B cell (primary cell): ENCODE measurements around the gene TBC1D25. TPM values are rescaled to one million over a fixed set of nuclear protein-coding genes. Genes with fewer than 3 reads are reported as not detected.
"Not testable (repeated sequence)": the region's sequence is repeated elsewhere in the genome, so short reads cannot be mapped to it uniquely, and the experiment has no call there.

ENCODE experiments used
- ATAC-seq: fragments of 200-7000 bp; cut with Tn5 transposase; one replicate; pipeline ENCODE4 v1.10.0; 2021; ENCODE audit warnings: low read depth, mild to moderate bottlenecking, moderate number of reproducible peaks, moderate library complexity
- CTCF ChIA-PET: fragments of 350-600 bp; sonication (Branson Sonifier 250); formaldehyde crosslinking; loops from one replicate; lab custom pipeline; 2021; ENCODE audit warnings: antibody characterized with exemption, inconsistent platforms; lab: Charles Lee
- POLR2A ChIA-PET: fragments of 350-600 bp; sonication (Branson Sonifier 250); formaldehyde crosslinking; loops from one replicate; lab custom pipeline; 2021; ENCODE audit warnings: antibody characterized with exemption; lab: Charles Lee
- DNase-seq: peaks from one replicate; pipeline ENCODE4 v3.0.0; 2013
- H2AFZ ChIP-seq: 2 replicates; pipeline ENCODE4 v1.6.1; 2012; ENCODE audit warnings: mild to moderate bottlenecking, low read depth, low read length; ENCODE audit not compliant: insufficient read depth, poor library complexity, severe bottlenecking
- H3K27ac ChIP-seq, 2 donors: 1 replicate in 1 of 2; 2 replicates in 1 of 2; pipeline ENCODE4 v1.5.1; 2012 to 2013; ENCODE audit warnings: low read length in 2 of 2, mild to moderate bottlenecking in 2 of 2, moderate library complexity in 1 of 2
- H3K27me3 ChIP-seq, 4 experiments: fragments of 200-600 bp in 1 of 4; sonication (generic) in 1 of 4; replicated peaks in 1 of 4; 1 replicate in 2 of 4; 2 replicates in 2 of 4; pipeline versions ENCODE4 v1.6.1 to v1.7.0; 2013 to 2016; ENCODE audit warnings: low read length in 3 of 4, mild to moderate bottlenecking in 2 of 4, mixed read lengths in 1 of 4, moderate library complexity in 1 of 4; ENCODE audit not compliant: insufficient read depth in 4 of 4, control insufficient read depth in 3 of 4; ENCODE audit errors: control extremely low read depth in 1 of 4
- H3K36me3 ChIP-seq, 2 experiments: replicated peaks in 1 of 2; 1 replicate in 1 of 2; 2 replicates in 1 of 2; pipeline versions ENCODE4 v1.6.1 to v1.7.1; 2013; ENCODE audit warnings: low read length in 1 of 2; ENCODE audit not compliant: insufficient read depth in 2 of 2, control insufficient read depth in 1 of 2; ENCODE audit errors: control extremely low read depth in 1 of 2, extremely low read depth in 1 of 2
- H3K4me1 ChIP-seq, 2 donors: fragments of 200-600 bp in 1 of 2; sonication (generic) in 1 of 2; 1 replicate in 1 of 2; 2 replicates in 1 of 2; pipeline versions ENCODE4 v1.5.1 to v1.6.1; 2013 to 2017; ENCODE audit warnings: low read length in 2 of 2; ENCODE audit not compliant: control insufficient read depth in 2 of 2, insufficient read depth in 2 of 2
- H3K4me2 ChIP-seq: replicated peaks from 2 replicates; pipeline ENCODE3; 2012; ENCODE audit warnings: mild to moderate bottlenecking, low read depth, low read length; ENCODE audit not compliant: poor library complexity, severe bottlenecking
- H3K4me3 ChIP-seq, 5 experiments: fragments of 200-600 bp in 1 of 5; sonication (generic) in 1 of 5; 1 replicate in 3 of 5; 2 replicates in 2 of 5; pipeline versions ENCODE4 v1.5.1 to v1.7.0; 2011 to 2016; ENCODE audit warnings: low read length in 4 of 5, mild to moderate bottlenecking in 4 of 5, low read depth in 2 of 5, control low read depth in 1 of 5, moderate library complexity in 1 of 5; ENCODE audit not compliant: insufficient read depth in 1 of 5; ENCODE audit errors: control extremely low read depth in 1 of 5, extremely low read depth in 1 of 5
- H3K79me2 ChIP-seq: fragments of 200-600 bp; sonication (generic); one replicate; pipeline ENCODE4 v1.6.0; 2016; ENCODE audit warnings: low read length; ENCODE audit not compliant: control insufficient read depth, insufficient read depth
- H3K9ac ChIP-seq: fragments of 200-600 bp; sonication (generic); 2 replicates; pipeline ENCODE4 v1.6.1; 2017; ENCODE audit warnings: mild to moderate bottlenecking, low read length, moderate library complexity
- H3K9me3 ChIP-seq, 3 donors: one replicate each; pipeline versions ENCODE4 v1.6.1 to v1.7.1; 2013; ENCODE audit warnings: low read length in 2 of 3; ENCODE audit not compliant: control insufficient read depth in 2 of 3, insufficient read depth in 1 of 3; ENCODE audit errors: control extremely low read depth in 1 of 3
- H4K20me1 ChIP-seq: 2 replicates; pipeline ENCODE4 v1.6.0; 2012; ENCODE audit warnings: mild to moderate bottlenecking, low read length; ENCODE audit not compliant: insufficient read depth, control insufficient read depth, poor library complexity, severe bottlenecking
- H3K27ac Mint-ChIP-seq: one replicate; pipeline ENCODE4 v1.8.0; 2021; ENCODE audit warnings: mixed read lengths
- H3K27me3 Mint-ChIP-seq: one replicate; pipeline ENCODE4 v1.8.0; 2021; ENCODE audit warnings: mixed read lengths
- H3K4me1 Mint-ChIP-seq: one replicate; pipeline ENCODE4 v1.8.0; 2021; ENCODE audit warnings: mixed read lengths
- H3K4me3 Mint-ChIP-seq: one replicate; pipeline ENCODE4 v1.8.0; 2021; ENCODE audit warnings: mixed read lengths
- H3K9me3 Mint-ChIP-seq: one replicate; pipeline ENCODE4 v1.8.0; 2022; ENCODE audit warnings: mixed read lengths; ENCODE audit not compliant: insufficient read depth
- CTCF ChIP-seq: fragments of 200-600 bp; IDR thresholded peaks from one replicate; pipeline ENCODE4 v1.8.0; 2022; ENCODE audit warnings: antibody characterized with exemption, mild to moderate bottlenecking
- EZH2 ChIP-seq: IDR thresholded peaks from 2 replicates; pipeline ENCODE4 v1.6.1; 2012; ENCODE audit warnings: borderline replicate concordance, low read depth, mild to moderate bottlenecking, moderate library complexity, low read length; ENCODE audit not compliant: insufficient read depth, poor library complexity, severe bottlenecking
- WGBS: methylation state at CpG from one replicate; pipeline ENCODE4 v1.1.5; 2013; ENCODE audit warnings: missing lambda C conversion rate; ENCODE audit not compliant: insufficient coverage; 5-methylcytosine and 5-hydroxymethylcytosine counted together
- intact Hi-C: fragments of 100-400 bp; cut with micrococcal nuclease; formaldehyde crosslinking; loops from one replicate; pipeline ENCODE4 v1.10.0; 2022
- polyA plus RNA-seq: library from polyadenylated mRNA; depleted of rRNA; stranded (reverse); fragments of >200 nt; gene quantifications from 2 replicates; pipeline ENCODE4 v1.2.3, GENCODE V29; 2012
- total RNA-seq, 2 donors: library from RNA; stranded (reverse); fragments of 120-200 nt in 1 of 2; gene quantifications; 1 replicate in 1 of 2; 2 replicates in 1 of 2; pipeline versions ENCODE4 v1.2.3 to v1.2.4, GENCODE V29; 2013 to 2022

TBC1D25 gene
- total and polyA plus RNA-seq, 2 donors (not counting 1 experiment from before 2014, with no cell fraction given), result 24.6 to 31.5 TPM

- DNase-seq (no peak), ATAC-seq (no peak)
- H3K27me3 Mint-ChIP-seq, result no peaks in the 10 kb centered on the region
- no peak overlapping the region for H3K4me3 Mint-ChIP-seq
- Histone ChIP-seq H3K4me3 (no peak overlapping the region), H3K4me2 (no peak overlapping the region), H3K27ac (no peak overlapping the region), H2AFZ (no peak overlapping the region), H3K27me3 (no peaks in the 10 kb centered on the region), H3K79me2 (no peaks in the 10 kb centered on the region), H3K9ac (no peak overlapping the region), H4K20me1 (no peaks in the 10 kb centered on the region), H3K4me1 (peaks cover 0 to 3% of the 10 kb centered on the region in 2 donors), H3K36me3 (peaks cover 0 to 16% of the 10 kb centered on the region in 2 experiments), H3K9me3 (no peaks in the 10 kb centered on the region)
- 87% methylated on average over 2 of the region's 3 CpGs for WGBS
- no peak overlapping the region for H3K27ac Mint-ChIP-seq
- H3K4me1 Mint-ChIP-seq, result peaks cover 3% of the 10 kb centered on the region
- CTCF ChIA-PET, result interaction anchor here (0.9 kb wide), 1 partner anchor 8 kb away, joined by 3 read pairs; no protein-coding TSS in a partner anchor
- intact Hi-C loops, result no loop called here
- POLR2A ChIA-PET, result interaction anchor here (0.5 to 0.6 kb wide), 2 partner anchors 23 to 1404 kb away, joined by 3 read pairs; partner anchors contain the start of gene RBM10
- H3K9me3 Mint-ChIP-seq, result no peaks in the 10 kb centered on the region
- TF ChIP-seq CTCF, result no peak
- no peak for TF ChIP-seq EZH2
Observed at GRCh38 chrX:48548871-48549270, 9.4 kb downstream of the TBC1D25 start.

- H3K9ac ChIP-seq, H3K4me2 ChIP-seq, H2AFZ ChIP-seq, H3K27ac ChIP-seq, H4K20me1 ChIP-seq, H3K4me1 ChIP-seq, CTCF ChIA-PET, POLR2A ChIA-PET, H3K9me3 ChIP-seq, intact Hi-C loops, DNase-seq, H3K27ac Mint-ChIP-seq, H3K79me2 ChIP-seq, H3K27me3 ChIP-seq, ATAC-seq, H3K4me3 Mint-ChIP-seq, H3K27me3 Mint-ChIP-seq, H3K9me3 Mint-ChIP-seq, H3K4me3 ChIP-seq, H3K4me1 Mint-ChIP-seq: not testable (repeated sequence)
- H3K36me3 ChIP-seq, result peaks cover 0 to 19% of the 10 kb centered on the region in 2 experiments
- WGBS, result no CpG with 5 or more reads among the region's 9 CpGs
Observed at GRCh38 chrX:48555731-48556325, 16.3 kb downstream of the TBC1D25 start.
